Activated CD4-positive, CD25-positive, alpha-beta regulatory T cell treated with anti-CD3 and anti-CD28 coated beads, Interleukin-2, amount 50 U/mL, for 16 hours (primary cell): ENCODE results near the gene TMEM181.
"Not testable (repeated sequence)": the region's sequence is repeated elsewhere in the genome, so short reads cannot be mapped to it uniquely, and the experiment has no call there.

Experiments used
- DNase-seq: peaks from one replicate; pipeline ENCODE4 v3.0.0-alpha.2; 2020; ENCODE audit warnings: low read depth, low spot score

Gene TMEM181

DNA sequence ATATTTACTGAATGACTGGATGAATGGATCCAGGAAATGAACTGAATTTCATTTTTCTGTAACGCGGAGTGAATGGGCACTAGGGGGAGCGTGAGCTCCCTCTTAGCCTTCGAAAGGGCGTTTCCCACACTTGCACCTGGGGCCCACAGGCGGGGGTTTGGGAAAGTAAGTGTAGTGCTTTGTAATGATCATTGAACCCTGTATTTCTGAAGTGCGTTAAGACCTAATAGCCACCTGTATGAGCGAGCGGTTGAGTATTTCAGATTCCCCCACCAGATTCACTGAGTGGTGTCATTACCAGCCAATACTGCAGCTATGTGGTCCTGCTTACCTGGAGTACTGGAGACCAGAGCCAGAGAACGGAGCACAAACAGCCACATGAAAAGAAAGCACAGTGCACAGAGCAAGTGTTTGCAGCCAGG is 100.5 kb downstream of the TMEM181 start:
- DNase-seq, result no peak

- no peak for DNase-seq
Observed at GRCh38 chr6:158661156-158661685, 101.3 kb downstream of the TMEM181 start.

DNA sequence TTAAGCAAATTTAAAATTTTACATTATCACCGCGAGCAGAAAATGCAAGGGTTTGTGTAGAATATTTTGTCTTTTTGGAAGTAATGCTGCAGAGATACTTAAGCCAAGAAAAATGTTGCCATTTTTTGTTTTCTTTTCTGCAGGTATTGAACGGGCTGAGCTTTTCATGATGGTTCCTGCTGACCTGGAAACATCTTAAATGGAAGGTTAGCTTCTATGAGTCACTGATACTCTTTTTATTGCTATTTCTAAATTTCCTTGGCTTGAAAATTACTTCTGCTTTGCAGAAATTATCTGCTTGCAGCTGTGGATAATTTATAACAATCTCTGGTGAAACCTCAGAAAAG is 102.7 kb downstream of the TMEM181 start:
- DNase-seq, result no peak

DNA sequence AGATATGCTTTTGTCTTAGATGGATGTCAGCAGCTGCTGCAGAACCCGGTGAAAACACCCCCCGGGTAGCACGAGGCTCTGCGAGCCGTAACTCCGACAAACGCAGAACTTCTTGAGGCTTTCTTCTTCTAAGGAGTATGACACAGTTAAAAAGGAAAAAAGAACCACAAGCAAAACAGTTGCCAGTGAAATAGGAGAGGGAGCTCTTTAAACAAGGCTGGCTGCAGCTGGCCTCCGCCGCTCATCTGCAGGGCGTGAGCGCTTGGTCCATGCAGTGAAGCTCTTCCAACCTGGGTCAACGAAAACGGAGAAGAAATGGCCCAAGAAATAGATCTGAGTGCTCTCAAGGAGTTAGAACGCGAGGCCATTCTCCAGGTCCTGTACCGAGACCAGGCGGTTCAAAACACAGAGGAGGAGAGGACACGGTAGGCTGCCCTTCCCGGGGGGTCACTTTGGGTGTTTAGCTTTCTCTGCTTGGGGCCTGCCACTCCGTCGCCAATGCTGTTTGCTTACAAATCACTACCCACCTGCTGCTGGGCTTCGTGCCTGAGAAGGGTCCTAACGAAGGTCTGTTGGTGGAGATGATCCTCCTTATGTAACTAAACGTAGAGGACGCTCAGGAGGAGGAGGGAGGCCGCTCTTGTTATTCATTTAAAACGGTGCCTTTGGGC is 103.2 kb downstream of the TMEM181 start:
- no peak for DNase-seq

- no peak for DNase-seq
Observed at GRCh38 chr6:158663625-158664165, 103.8 kb downstream of the TMEM181 start.

DNA sequence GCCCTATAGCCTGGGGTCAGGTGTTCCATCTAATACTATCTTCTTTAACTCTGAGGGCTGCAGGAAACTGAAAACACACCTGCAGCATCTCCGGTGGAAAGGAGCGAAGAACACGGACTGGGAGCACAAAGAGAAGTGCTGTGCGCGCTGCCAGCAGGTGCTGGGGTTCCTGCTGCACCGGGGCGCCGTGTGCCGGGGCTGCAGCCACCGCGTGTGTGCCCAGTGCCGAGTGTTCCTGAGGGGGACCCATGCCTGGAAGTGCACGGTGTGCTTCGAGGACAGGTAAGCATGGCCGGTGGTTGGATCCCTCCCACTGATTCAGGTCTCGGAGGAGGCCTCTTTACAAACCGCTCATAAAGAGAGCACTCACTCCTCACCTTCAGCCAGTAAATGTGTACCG is 105.4 kb downstream of the TMEM181 start:
- no peak for DNase-seq

DNA sequence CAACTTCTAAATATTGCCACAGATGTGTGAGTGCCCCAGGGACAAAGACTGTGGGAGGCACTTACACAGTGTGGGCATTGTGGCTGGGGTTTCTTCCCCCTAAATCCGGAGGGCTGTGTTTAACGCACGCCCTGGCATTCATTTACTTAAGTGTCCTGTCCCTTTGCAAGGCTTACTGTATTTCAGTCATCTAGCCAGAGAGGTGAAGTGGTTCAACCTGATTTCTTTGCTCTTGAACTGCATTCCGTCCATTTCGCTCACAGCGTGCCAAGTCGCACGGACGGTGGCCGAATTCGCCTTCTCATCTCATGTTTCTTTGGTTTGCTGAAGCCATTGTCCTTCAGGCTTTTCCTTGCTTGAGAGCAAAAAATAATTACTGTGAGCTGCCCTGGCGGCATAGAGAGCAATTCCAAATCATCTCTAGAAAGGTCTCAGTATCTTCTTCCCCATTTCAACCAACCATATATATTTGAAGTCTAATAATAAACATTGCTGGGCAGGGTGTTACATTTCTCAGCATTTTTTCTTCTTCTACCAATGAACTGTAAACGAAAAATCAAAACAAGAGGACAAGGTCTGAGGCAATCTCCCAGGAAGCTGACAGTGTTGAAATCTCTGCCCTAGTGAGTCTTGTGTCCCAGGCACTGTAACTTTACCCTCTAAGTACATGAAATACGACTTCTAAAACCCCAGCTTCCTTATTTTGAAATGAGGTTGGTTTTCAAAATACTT is 106.9 kb downstream of the TMEM181 start:
- DNase-seq, result no peak

GRCh38 chr6:158667360-158667981 is 107.6 kb downstream of the TMEM181 start:
- no peak for DNase-seq

GRCh38 chr6:158668707-158669103 is 108.8 kb downstream of the TMEM181 start:
- DNase-seq, result no peak

GRCh38 chr6:158669145-158670035 is 109.5 kb downstream of the TMEM181 start:
- DNase-seq, result no peak

DNA sequence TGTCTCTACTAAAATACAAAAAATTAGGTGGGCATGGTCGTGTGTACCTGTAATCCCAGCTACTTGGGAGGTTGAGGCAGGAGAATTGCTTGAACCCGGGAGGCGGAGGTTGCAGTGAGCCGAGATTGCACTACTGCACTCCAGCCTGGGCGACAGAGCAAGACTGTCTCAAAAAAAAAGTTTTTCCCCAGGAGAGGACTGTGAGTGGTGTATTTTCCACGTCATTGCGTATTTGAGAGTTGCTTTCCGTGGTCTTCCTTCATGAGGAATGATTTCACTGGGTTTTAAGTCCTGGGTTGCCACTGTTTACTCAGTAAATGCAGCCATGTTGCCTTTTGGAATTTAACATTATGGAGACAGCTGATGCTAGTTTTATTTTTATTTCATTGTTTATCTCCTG is 112.2 kb downstream of the TMEM181 start:
- not testable (repeated sequence) for DNase-seq

- no peak for DNase-seq
Observed at GRCh38 chr6:158672726-158673125, 112.8 kb downstream of the TMEM181 start.

DNA sequence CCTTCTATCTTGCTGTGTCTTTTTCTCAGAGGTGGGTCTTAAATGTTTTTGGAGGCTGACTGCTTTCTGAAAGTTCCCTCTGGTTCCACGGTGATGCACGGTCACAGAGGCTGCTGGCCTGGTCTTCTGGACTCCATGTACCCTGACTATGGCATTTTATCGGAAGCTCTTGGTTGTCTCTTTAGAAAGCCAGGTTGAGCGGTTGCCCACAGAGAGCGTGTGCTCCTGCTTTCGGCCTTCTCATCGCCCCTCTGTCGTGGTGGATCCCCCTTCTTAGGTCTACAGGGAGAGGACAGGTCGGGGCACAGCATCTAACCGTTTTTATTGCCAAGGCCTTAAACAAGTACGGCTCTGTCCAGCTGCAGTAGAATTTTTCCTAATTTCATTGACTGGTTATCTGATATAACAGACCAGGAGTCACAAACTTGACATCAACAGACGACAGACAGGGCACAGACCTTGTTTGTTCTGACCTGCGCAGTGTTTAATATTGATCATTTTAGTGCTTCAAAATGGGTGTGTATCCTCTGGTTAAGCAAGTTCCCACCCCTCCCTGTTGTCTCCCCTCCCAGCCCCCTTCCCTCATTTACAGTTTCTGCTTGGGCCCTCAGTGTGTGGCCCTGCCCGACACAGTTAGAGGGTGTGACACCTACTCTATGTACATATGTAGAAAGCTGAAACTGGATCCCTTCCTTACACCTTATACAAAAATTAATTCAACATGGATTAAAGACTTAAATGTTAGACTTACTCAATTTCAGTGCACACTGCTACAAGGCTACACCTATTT is 114.6 kb downstream of the TMEM181 start:
- DNase-seq, result no peak

DNA sequence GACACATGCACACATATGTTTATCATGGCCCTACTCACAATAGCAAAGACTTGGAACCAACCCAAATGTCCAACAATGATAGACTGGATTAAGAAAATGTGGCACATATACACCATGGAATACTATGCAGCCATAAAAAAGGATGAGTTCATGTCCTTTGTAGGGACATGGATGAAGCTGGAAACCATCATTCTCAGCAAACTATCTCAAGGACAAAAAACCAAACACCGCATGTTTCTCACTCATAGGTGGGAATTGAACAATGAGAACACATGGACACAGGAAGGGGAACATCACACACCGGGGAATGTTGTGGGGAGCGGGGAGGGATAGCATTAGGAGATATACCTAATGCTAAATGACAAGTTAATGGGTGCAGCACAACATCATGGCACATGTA is 117.2 kb downstream of the TMEM181 start:
- not testable (repeated sequence) for DNase-seq

DNA sequence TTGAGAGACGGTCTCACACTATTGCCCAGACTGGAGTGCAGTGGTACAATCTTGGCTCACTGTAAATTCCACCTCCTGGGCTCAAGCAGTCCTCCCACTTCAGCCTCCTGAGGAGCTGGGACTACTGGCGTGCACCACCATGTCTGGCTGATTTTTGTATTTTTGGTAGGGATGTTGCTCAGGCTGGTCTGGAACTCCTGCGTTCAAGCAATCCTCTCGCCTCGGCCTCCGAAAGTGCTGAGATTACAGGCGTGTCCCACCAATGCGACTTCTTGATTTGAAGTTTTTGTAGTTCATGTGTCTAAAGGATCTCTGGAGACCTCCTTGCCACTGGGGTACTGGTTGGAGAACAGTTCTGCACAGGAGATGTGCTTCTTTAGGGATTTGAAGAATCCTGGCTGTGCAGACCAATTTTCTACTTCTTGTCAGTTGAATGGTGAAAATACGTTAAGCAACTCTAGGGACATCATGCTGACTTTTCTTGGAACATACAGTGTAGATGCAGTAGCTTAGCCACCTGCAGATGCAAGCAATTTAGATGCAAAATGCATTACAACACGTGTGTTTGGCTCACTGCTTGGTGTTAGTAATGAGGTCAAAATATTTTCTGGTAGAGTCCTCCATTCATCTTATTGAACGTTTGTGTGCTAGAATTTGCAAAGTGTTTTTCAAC is 118.2 kb downstream of the TMEM181 start:
- no peak for DNase-seq

- DNase-seq, result no peak
Observed at GRCh38 chr6:158680015-158680414, 120.1 kb downstream of the TMEM181 start.

GRCh38 chr6:158680481-158680880 is 120.6 kb downstream of the TMEM181 start:
- DNase-seq, result no peak

- DNase-seq, result no peak
Observed at GRCh38 chr6:158684311-158684710, 124.4 kb downstream of the TMEM181 start.

DNA sequence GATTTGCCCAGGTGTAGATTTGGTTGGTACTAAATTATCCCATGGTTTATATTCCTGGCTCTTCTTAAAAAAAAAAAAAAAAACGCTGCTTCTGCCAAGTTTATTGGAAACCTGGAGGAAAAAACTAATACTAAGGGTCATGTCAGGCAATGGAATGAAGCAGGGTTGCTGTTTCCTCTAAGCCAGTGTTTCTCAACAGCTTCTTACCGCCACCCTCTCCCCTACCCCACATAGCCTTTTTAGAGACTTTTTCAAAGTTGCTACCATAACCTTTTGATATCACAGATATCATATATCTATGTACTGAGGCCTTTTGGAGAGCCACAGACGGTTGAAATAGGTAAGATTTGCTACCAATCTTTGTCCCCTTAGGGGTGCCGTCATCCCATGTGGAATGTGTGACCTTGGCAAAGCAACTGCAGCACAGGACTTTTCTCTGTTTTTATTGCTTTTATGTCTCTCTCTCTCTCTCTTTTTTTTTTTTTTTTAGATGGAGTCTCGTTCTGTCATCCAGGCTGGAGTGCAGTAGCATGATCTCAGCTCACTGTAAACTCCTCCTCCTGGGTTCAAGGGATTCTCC is 124.9 kb downstream of the TMEM181 start:
- DNase-seq, result no peak
